Mucosa of stomach (tissue), 1 donor: ENCODE data around the gene TRPC1.

Experiments
- H3K27me3 ChIP-seq: one replicate; pipeline ENCODE4 v1.7.0; 2013; ENCODE audit warnings: mild to moderate bottlenecking, low read length; ENCODE audit not compliant: control insufficient read depth, insufficient read depth
- H3K36me3 ChIP-seq: one replicate; pipeline ENCODE4 v1.7.0; 2013; ENCODE audit warnings: low read length; ENCODE audit not compliant: control insufficient read depth, insufficient read depth
- H3K4me1 ChIP-seq: one replicate; pipeline ENCODE4 v1.7.0; 2013; ENCODE audit warnings: mild to moderate bottlenecking, low read length; ENCODE audit not compliant: control insufficient read depth, insufficient read depth
- H3K4me3 ChIP-seq: one replicate; pipeline ENCODE4 v1.7.0; 2013; ENCODE audit warnings: low read length
- H3K9ac ChIP-seq: one replicate; pipeline ENCODE4 v1.7.0; 2013; ENCODE audit warnings: mild to moderate bottlenecking, low read length, moderate library complexity
- H3K9me3 ChIP-seq: one replicate; pipeline ENCODE4 v1.7.0; 2013; ENCODE audit warnings: mild to moderate bottlenecking, low read length, moderate library complexity; ENCODE audit not compliant: control insufficient read depth
- donor health status: Pancreatic carcinoma.

TRPC1 gene

DNA sequence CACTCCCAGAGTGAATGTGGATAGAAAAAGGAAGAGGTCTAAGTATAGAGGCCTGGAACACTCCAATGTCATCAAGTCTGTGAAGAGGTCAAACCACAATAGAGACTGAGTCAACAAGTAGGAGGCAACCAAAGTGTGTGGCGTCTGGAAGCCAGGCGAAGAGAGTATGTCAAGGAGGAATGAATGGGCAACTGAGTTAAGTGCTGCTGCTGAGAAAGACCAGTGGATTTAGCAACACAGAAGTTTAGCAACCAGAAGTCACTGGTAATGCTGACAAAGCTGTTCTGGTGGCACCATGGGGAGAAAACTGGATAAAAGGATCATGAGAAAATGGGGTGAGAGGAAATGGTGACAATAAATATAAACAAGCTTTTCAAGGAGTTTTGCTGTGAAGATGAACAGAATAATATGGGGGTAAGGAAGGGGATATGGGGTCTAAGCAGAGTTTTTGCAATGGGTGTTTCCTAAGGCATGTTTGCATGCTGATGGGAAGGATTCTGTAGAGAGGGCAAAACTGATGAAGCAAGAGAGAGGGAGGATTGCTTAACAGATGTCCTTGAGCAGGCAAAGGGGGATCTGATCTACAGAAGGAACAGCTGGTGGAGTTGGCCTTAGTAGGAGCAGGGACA, 126.7 kb downstream of the TRPC1 start:
- H3K27me3 ChIP-seq = no peaks in the 10 kb centered on the region
- no peak overlapping the region for H3K4me3 ChIP-seq

DNA sequence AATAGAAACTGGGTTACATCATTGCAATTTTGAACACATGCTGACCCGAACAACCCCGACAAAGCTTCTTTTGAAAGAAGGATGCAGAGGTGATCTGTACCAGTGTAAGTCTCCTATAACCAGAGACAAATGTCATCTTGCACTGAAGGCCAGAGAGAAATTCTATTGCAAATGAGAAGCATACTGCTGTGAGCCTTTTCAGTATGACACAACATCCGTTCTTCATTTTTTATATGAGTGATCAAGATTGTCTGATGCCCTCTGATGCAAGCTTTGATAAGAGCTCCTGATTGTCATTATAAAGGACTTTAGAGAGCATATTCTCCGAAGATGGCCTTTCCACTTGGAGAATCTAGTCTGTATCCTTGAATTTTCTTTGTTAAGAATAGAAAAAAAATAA, 128.2 kb downstream of the TRPC1 start:
- no peaks in the 10 kb centered on the region for H3K9me3 ChIP-seq
- peaks cover 24% of the 10 kb centered on the region for H3K4me1 ChIP-seq
- H3K4me3 ChIP-seq = no peak overlapping the region
- H3K9ac ChIP-seq = no peak overlapping the region
- no peaks in the 10 kb centered on the region for H3K36me3 ChIP-seq
- H3K27me3 ChIP-seq = no peaks in the 10 kb centered on the region

More for the DNA sequence above, 126.7 kb downstream of the TRPC1 start:
- Histone ChIP-seq H3K36me3 (no peaks in the 10 kb centered on the region), H3K4me1 (peaks cover 24% of the 10 kb centered on the region), H3K9ac (no peak overlapping the region), H3K9me3 (no peaks in the 10 kb centered on the region)

DNA sequence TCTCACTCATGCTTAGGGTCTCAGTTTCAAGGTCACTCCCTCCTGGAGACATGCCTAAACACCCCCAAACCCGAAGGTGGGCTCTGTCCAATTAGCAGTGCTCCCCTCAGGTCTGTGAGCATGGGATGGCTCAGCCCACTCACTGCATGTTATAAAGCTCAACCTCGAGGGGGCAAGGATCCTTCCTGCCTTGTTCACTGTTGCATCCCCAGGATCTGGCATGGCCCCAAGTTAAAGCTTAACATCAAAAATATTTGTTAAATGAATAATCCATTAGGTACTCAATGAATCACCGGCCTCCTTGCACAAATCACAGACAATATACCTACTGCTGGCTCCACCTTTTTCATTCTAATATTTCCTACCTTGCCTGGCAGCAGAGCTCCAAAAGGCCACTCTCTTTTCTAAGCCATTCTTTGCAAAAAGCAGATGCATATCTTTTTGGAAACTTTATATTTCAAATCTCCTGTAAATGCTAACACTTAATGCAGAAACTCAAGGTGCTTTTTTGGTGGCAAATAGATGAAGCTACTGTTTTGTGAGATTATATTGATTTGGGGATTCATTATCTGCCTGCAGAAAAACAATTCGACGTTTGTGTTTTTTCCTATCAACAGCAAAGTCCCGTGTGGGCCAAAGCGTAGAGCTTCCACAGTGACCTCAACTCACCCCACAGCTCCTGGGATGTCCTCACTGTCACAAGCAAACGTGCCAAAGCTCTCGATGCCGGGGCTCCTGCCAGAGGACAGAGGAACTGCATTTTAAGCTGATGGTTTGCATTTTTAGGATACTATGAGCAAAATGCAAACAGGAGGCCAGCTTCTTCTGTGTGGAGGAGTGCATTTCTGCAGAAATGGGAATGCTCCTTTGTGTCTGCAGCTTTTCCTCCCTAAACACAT, 129.7 kb downstream of the TRPC1 start:
- Histone ChIP-seq H3K9me3 (no peaks in the 10 kb centered on the region), H3K27me3 (no peaks in the 10 kb centered on the region), H3K36me3 (no peaks in the 10 kb centered on the region), H3K4me1 (peaks cover 24% of the 10 kb centered on the region), H3K4me3 (no peak overlapping the region), H3K9ac (no peak overlapping the region)

DNA sequence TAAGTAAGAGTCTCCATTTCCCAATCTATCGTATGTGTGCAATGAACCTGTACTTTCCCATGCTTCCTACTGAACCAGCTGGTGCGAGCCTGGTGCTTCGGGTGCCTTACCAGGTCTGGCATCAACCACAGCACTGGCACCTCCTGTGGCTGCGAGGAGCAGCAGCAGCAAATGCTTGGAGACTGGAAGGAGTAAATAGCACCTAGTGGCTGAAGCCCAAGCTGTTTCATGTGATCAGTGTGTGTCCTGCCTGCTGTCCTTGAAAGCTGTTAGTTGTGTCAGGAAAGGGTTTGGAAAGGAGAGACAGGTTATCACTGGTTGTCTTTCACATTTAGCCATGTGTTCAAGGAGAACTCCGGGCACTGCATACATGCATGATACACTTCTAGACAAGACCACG, 133.2 kb downstream of the TRPC1 start:
- Histone ChIP-seq H3K9ac (no peak overlapping the region), H3K4me1 (peaks cover 12% of the 10 kb centered on the region), H3K27me3 (no peaks in the 10 kb centered on the region), H3K36me3 (no peaks in the 10 kb centered on the region), H3K4me3 (no peak overlapping the region), H3K9me3 (no peaks in the 10 kb centered on the region)
